Transverse colon (tissue), 4 donors: ENCODE results near the gene OAT.

Source experiments
- EP300 ChIP-seq: sonication (generic); formaldehyde crosslinking; IDR thresholded peaks from one replicate; pipeline ENCODE4 v1.6.1; 2017; ENCODE audit warnings: antibody characterized with exemption, low read depth
- POLR2A ChIP-seq: fragments of 450-650 bp; IDR thresholded peaks from one replicate; pipeline ENCODE4 v1.6.1; 2016; ENCODE audit warnings: antibody characterized with exemption, mild to moderate bottlenecking, moderate library complexity
- POLR2AphosphoS5 ChIP-seq, 3 donors: sonication (generic); formaldehyde crosslinking; IDR thresholded peaks; one replicate each; pipeline ENCODE4 v1.6.1; 2016; ENCODE audit warnings: antibody characterized with exemption in 3 of 3
- TF ChIP-seq, protein P1 (sequence below), 5 experiments: fragments of 200-600 bp in 3 of 5; fragments of 450-650 bp in 2 of 5; sonication (generic) in 3 of 5; IDR thresholded peaks; 1 replicate in 2 of 5; 2 replicates in 3 of 5; pipeline ENCODE4 v1.5.1; 2016 to 2017; ENCODE audit warnings: antibody characterized with exemption in 5 of 5, inconsistent platforms in 3 of 5, mild to moderate bottlenecking in 2 of 5, moderate library complexity in 1 of 5

DNA sequence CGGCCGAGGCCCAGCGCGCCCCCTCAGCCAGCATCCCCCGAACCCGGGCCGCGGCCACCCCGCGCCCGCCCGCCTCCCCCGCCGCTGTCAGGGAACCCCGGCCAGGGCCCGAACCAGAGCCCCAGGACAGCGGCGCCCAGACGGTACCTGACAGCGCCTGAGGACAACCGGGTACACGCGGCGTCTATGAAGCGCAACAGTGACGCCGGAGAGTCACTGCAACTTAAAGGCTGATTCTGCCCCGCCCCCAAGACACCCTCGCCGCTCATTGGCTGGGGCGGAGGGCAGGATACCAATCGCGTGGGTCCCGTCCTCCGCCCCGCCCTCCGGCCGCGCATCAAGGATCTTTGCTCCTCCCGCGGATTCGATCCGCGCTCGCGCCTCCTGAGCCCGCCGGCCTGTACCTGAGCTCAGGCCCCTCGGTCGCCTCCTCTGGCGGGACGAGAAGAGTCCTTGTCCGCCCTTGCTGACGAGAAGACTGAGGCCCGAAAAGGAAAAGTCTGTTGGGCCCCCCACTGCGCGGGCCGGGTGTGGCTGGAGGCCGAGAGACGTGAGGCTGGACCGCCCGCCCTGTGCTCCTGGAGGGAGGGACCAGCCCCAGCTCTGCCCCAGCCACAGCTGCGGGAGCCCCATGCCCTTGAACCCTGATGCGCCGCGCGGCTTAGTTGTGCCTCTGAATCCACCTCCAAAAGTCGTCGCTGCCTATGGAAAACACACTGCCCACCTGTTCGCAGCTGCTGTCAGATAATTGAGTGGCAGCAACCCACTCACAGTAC, at the start of gene OAT:
- TF ChIP-seq EP300, result no peak
- TF ChIP-seq POLR2A, result peak; percentile 96
- TF ChIP-seq, protein P1, sequence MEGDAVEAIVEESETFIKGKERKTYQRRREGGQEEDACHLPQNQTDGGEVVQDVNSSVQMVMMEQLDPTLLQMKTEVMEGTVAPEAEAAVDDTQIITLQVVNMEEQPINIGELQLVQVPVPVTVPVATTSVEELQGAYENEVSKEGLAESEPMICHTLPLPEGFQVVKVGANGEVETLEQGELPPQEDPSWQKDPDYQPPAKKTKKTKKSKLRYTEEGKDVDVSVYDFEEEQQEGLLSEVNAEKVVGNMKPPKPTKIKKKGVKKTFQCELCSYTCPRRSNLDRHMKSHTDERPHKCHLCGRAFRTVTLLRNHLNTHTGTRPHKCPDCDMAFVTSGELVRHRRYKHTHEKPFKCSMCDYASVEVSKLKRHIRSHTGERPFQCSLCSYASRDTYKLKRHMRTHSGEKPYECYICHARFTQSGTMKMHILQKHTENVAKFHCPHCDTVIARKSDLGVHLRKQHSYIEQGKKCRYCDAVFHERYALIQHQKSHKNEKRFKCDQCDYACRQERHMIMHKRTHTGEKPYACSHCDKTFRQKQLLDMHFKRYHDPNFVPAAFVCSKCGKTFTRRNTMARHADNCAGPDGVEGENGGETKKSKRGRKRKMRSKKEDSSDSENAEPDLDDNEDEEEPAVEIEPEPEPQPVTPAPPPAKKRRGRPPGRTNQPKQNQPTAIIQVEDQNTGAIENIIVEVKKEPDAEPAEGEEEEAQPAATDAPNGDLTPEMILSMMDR (IDR thresholded peaks at IDR 0.05), result peak in 1 of 5 experiments; percentile 17
- peak; percentile 99 to 100 (median 100) for TF ChIP-seq POLR2AphosphoS5 (IDR thresholded peaks at IDR 0.05)
